C1 segment of cervical spinal cord (tissue), 14 donors: ENCODE results near the gene UBE3A.
"Not testable (repeated sequence)": the region's sequence is repeated elsewhere in the genome, so short reads cannot be mapped to it uniquely, and the experiment has no call there.

Experiments used
- DNase-seq, 14 donors: peaks; one replicate each; lab custom pipeline; 2025; lab: John Stamatoyannopoulos, UW

Gene UBE3A

GRCh38 chr15:25437777-25438600 lies 835 bp downstream of the UBE3A start:
- DNase-seq = peak in 12 of 14 donors; percentile 8 to 74 (median 50)

- DNase-seq = no peak
Measured at GRCh38 chr15:25436707-25437106, 2.1 kb downstream of the UBE3A start.

- DNase-seq = no peak
Measured at GRCh38 chr15:25435474-25436243, 3.2 kb downstream of the UBE3A start.

- DNase-seq = no peak
Measured at GRCh38 chr15:25433118-25433865, 5.5 kb downstream of the UBE3A start.

- no peak for DNase-seq
Measured at GRCh38 chr15:25431836-25432561, 6.8 kb downstream of the UBE3A start.

- no peak for DNase-seq
Measured at GRCh38 chr15:25427861-25428260, 11.0 kb downstream of the UBE3A start.

- DNase-seq = no peak
Measured at GRCh38 chr15:25426896-25427610, 11.8 kb downstream of the UBE3A start.

- no peak for DNase-seq
Measured at GRCh38 chr15:25424073-25424472, 14.8 kb downstream of the UBE3A start.

- DNase-seq = no peak
Measured at GRCh38 chr15:25422021-25422420, 16.8 kb downstream of the UBE3A start.

GRCh38 chr15:25418202-25418601 lies 20.6 kb downstream of the UBE3A start:
- DNase-seq = no peak

GRCh38 chr15:25417604-25418003 lies 21.2 kb downstream of the UBE3A start:
- no peak for DNase-seq

- no peak for DNase-seq
Measured at GRCh38 chr15:25416693-25417092, 22.1 kb downstream of the UBE3A start.

GRCh38 chr15:25415707-25416106 lies 23.1 kb downstream of the UBE3A start:
- no peak for DNase-seq

GRCh38 chr15:25415217-25415616 lies 23.6 kb downstream of the UBE3A start:
- DNase-seq = no peak

GRCh38 chr15:25410649-25411048 lies 28.2 kb downstream of the UBE3A start:
- no peak for DNase-seq

- not testable (repeated sequence) for DNase-seq
Measured at GRCh38 chr15:25409731-25410130, 29.1 kb downstream of the UBE3A start.

GRCh38 chr15:25408929-25409328 lies 29.9 kb downstream of the UBE3A start:
- no peak for DNase-seq

GRCh38 chr15:25408428-25408827 lies 30.4 kb downstream of the UBE3A start:
- DNase-seq = peak in 1 of 14 donors; percentile 14

GRCh38 chr15:25407950-25408349 lies 30.9 kb downstream of the UBE3A start:
- no peak for DNase-seq

- DNase-seq = no peak
Measured at GRCh38 chr15:25406846-25407245, 32.0 kb downstream of the UBE3A start.

- DNase-seq = no peak
Measured at GRCh38 chr15:25406261-25406660, 32.6 kb downstream of the UBE3A start.
